T-helper 22 cell (primary cell): ENCODE results near the gene THRAP3.
"Not testable (repeated sequence)": the region's sequence is repeated elsewhere in the genome, so short reads cannot be mapped to it uniquely, and the experiment has no call there.

Experiments
- DNase-seq: peaks from one replicate; pipeline ENCODE4 v3.0.0-alpha.2; 2020; ENCODE audit warnings: low read depth

The THRAP3 gene

GRCh38 chr1:36223996-36224536 lies at the start of gene THRAP3:
Gene THRAP3 (plus strand): TSS chr1:36224443. CDS start chr1:36282564, 58,121 bp downstream.
- DNase-seq = peak; percentile 100

DNA sequence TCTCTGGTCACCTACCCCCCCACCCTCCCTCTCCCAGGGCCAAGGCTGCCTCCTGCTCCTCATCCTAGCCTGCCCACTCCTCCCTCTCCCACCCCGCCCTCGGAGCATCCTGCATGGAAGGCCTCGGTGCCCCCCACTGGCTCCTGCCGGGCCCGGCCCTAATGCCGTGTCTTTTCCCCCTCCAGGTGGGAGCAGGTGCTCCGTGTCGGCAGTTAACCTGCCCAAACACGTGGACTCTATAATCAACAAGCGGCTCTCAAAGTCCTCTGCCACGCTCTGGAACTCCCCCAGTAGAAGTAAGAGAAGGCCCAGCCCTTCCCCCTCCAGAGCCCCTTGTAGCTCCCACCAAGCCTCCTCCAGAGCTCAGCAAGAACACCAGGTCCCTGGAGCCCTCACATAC lies 49.5 kb upstream of the THRAP3 start:
- DNase-seq = no peak

DNA sequence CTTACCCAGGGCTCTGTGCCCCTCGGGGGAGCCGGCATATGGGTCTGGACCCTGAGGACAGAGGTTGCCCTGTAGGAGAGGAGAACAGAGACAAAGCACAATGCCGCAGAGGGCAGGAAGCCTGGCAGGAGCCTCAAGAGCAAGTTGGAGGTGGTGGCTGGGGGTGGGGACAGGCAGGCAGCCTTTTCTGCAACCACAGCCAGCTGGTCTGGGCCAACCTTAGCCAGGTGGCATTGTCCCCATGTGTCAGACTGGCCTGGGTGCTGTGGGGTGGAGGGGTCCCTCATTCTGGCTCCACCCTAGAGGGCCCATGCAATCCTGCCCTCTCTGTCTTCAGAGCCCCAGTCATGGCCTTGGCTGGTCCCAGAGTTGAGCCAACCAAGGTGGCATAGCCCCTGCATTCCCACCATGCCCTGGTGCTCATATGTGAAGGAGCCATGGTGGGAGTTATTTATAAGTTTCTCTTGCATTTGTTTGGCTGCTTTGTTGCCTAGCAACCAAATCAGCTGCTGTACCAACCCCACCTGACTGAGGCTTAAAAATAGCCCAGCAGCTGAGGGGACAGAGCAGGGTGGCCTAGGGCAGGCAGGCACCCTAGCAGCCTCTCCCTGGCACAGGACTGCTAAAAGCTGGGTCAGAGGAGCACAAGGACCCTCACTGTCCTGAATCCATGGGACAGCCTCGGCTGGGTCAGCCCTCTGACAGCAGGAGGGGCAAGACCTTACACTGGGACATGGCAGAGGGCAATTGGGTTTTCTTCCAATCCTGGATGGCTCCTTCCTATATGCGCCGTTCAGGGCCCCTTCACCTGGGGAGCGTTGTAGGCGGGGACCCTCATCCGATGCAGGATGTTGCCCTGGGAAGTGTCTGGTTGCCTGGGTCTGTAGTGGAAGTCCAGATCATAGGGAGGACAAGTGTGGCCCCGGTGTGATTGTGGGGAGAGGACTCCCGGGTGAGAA lies 48.8 kb upstream of the THRAP3 start:
- DNase-seq = no peak

DNA sequence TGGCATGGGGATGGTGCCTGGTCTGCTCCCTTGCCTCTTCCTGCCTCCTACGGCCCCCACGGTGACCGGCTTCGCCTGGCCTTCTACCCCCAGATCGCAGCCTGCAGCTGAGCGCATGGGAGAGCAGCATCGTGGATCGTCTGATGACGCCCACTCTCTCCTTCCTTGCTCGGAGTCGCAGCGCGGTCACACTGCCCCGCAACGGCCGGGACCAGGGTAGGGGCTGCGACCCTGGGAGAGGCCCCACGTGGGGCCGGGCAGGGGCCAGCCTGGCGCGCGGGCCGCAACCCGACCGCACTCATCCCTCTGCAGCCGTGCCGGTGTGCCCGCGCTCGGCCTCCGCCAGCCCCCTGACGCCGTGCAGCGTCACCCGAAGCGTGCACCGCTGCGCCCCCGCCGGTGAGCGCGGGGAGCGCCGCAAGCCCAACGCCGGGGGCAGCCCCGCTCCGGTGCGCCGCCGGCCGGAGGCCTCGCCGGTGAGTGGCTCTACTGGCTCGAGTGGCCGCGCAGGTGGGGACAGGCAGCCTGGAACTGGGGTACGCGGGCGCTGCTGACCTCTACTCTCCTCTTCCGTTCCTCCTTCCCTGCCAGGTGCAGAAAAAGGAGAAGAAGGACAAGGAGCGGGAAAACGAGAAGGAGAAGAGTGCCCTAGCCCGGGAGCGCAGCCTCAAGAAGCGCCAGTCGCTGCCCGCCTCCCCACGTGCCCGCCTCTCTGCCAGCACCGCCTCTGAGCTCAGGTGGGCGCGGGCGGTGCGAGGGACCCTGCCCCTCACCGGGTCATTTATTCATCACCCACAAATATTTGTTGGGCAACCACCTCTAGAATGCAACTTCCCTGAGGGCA lies 47.9 kb upstream of the THRAP3 start:
- DNase-seq = no peak

- no peak for DNase-seq
Measured at GRCh38 chr1:36177589-36178431, 46.4 kb upstream of the THRAP3 start.

- DNase-seq = no peak
Measured at GRCh38 chr1:36178471-36179219, 45.6 kb upstream of the THRAP3 start.

DNA sequence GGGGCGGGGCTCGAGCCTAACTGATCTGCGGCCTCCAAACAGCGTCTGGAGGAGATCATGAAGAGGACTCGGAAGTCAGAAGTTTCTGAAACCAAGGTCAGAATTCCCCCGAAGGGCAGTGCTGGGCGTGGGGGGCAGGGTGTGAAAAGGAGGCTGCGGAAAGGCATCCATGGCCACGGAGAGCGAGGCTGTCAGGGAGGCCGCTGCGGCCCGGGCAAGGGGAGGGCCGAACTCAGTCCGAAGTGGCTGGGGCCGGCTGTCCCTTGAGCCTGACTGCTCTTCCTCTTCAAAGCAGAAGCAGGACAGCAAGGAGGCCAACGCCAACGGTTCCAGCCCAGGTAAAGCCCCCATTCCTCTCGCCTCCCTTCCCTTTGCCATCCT lies 45.0 kb upstream of the THRAP3 start:
- DNase-seq = no peak

DNA sequence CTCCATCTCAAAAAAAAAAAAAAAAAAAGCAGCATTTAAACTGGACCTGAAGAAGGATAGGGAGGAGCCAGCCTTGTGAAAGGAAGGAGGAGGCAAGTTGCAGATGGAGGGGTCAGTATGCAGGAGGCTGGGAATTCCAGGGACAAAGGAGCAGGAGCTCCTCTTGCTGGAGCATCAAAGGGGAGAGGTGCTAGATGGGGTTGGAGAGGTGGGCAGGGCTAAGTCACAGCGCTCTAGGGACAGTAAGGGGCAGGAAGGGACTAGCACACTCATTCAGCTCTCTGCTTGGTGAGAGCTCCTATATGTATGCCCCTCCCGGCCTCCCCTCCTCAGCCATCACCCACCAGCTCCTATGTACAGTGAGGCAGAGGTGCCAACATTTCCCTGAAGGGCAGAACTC lies 41.5 kb upstream of the THRAP3 start:
- no peak for DNase-seq

DNA sequence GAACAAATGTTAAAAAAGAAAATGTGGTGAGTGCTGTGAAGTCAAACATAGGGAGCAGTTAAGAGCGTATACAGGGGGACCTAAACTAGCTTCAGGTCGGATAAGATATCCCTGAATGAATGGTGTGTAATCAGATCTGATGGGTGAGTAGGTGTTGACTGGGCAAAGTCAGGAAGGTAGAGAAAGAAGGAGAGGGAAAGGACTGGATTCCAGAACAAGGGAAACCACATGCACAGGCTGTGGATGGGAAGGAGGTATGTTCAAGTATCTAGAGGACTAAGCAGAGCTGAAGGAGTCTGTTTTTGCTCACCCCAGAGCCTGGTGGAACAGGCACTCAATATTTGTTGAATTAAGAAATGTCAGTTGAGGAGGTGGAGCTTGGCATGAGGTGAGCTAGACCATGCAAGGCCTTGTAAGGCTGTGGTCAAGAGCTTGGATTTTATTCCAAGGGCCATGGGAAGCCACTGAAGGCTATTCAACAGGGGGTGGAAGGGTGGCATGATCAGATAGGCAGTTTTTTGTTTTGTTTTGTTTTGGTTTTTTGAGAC lies 40.9 kb upstream of the THRAP3 start:
- DNase-seq = no peak

DNA sequence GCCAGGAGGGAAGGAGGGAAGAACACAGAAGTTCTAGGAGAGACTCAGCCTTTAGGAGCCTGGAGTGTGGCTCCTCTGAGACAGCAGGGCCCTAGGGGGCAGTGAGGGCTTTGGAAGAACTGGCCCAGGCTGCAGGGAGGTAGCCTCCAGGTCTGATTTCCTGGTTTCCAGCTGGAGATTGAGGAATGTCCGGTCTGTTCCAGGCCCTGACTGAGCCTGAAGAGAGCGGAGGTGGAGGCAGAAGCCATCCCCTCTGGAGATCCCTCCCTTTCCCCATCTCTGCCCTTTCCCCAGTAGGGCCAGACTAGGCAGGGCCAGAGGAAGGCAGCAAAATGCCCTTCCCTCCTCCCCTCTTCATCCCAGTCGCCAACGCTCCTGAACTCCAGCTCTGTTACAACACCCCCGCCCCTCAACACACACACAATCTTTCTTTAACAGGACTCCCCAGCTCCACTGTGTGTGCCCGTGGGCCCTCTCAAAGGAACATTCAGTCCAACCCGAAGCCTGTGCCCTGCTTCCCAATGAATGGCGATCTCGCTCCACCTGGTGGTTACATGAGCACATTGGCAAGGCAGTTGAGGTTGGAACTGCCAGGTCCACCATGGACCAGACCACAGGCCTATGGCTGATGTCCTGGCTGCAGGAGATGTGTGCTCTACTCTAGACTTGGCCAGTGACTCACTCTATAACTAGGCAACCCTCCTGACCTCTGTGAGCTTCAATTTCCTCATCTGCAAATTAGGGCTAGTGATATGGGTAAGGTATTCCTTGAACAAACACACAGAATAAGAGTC lies 36.2 kb upstream of the THRAP3 start:
- DNase-seq = peak; percentile 64

DNA sequence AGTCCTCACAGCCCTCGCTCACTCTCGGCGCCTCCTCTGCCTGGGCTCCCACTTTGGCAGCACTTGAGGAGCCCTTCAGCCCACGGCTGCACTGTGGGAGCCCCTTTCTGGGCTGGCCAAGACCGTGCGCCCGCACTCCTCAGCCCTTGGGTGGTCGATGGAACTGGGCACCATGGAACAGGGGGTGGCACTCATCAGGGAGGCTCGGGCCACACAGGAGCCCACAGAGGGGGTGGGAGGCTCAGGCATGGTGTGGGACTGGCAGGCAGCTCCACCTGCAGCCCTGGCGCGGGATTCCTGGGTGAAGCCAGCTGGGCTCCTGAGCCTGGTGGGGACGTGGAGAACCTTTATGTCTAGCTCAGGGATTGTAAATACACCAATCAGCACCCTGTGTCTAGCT lies 27.4 kb upstream of the THRAP3 start:
- DNase-seq = not testable (repeated sequence)

GRCh38 chr1:36198641-36199040 lies 25.6 kb upstream of the THRAP3 start:
- no peak for DNase-seq

DNA sequence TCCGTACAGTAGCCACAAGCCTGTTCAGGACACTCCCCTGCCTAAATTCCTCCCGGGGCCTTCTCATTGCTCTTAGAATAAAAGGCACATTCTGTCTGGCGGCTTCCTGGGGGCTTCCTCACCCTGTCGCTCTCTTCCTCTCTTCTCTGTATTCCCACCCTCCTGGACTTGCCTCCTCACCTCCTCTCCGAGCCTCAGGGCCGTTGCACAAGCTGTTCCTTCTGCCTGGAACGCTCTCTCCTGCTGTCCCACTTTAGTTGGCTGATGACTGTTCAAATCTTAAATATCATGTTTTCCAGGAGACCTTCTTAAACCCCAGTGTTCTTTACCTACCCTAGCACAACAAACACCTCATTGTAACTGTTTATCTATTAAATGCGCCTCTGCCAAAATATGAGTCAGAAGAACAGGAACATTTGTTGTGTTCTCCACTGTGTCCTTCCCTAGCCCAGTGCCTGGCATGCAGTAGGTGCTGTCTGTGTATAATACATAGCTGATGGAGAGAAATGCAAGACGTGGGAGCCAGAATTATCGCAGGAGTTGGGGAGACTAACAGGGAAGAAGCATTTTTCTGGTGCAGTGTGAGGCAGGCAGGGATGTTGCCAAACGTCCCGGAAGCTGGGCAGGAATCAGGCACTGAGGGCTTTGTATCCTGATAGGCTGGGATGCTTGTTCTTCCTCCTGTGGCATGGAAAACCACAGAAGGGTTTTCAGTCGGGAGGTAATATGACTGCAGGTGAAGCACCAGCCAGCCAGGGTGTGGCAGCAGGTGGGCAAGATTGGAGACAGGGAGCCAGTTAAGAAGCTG lies 24.1 kb upstream of the THRAP3 start:
- no peak for DNase-seq

DNA sequence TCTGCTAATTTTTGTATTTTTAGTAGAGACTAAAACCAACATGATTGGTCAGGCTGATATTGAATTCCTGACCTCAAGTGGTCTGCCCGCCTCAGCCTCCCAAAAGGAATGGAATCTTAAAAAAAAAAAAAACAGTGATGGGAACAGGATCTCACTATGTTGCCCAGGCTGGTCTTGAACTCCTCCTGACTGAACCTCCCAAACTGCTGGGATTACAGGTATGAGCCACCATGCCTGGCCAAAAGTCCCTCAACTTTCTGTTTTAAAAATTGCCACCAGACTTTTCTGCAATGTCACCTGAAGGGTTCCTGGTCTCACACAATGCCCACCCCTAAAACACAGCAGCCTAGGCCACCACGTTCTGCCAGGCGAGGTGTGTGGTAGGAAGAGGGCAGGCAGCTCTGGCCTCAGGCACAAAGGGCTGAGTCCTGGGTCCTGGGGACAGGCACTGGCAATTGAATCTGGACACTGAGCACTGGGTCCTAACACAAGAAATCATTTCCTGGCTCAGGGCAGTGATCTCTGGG lies 21.2 kb upstream of the THRAP3 start:
- DNase-seq = no peak

- no peak for DNase-seq
Measured at GRCh38 chr1:36203554-36204346, 20.5 kb upstream of the THRAP3 start.

GRCh38 chr1:36204347-36204909 lies 19.8 kb upstream of the THRAP3 start:
- no peak for DNase-seq

GRCh38 chr1:36206323-36206858 lies 17.9 kb upstream of the THRAP3 start:
- DNase-seq = no peak
